ENCODE measurements around the gene E4F1. TPM values are rescaled to one million over a fixed set of nuclear protein-coding genes. Genes with fewer than 3 reads are reported as not detected.

E4F1 gene
- total and polyA plus RNA-seq, 2 of the 13 experiments (the other 11 are each of a cell fraction or from before 2014, with no cell fraction given) = 13.8 to 19.5 TPM

GRCh38 chr16:2236337-2237101 is 13.1 kb downstream of the E4F1 start, which contains the start of gene DNASE1L2:
Gene DNASE1L2, plus strand, starts transcription at chr16:2236444. Its CDS starts 373 bp downstream, at chr16:2236817.
- Histone ChIP-seq H3K27me3 (ENCODE audit: control insufficient read depth in 1 of 2, insufficient read depth in 2 of 2, low read length in 2 of 2) (no peaks in the 10 kb centered on the region), H3K4me2 (ENCODE audit: low read depth, low read length) (peak within 1 kb of the TSS; percentile 53), H3K79me2 (ENCODE audit: insufficient read depth, low read length) (no peaks in the 10 kb centered on the region), H3K36me3 (replicated peaks in 1 of 2; ENCODE audit: control insufficient read depth in 1 of 2, insufficient read depth in 2 of 2, low read length in 2 of 2) (peaks cover 6 to 16% of the 10 kb centered on the region in 2 experiments; a peak in 3 of 5 replicates), H3K9ac (ENCODE audit: insufficient read depth, low read depth, low read length) (no peak within 1 kb of the TSS), H3K9me3 (ENCODE audit: low read length) (no peaks in the 10 kb centered on the region), H3K27ac (ENCODE audit: extremely low read length, insufficient read depth, low read length) (no peak within 1 kb of the TSS), H4K20me1 (ENCODE audit: insufficient read depth, low read length) (0 out of 2 replicates have a peak, but pooled peaks cover 2% of the 10 kb centered on the region), H2AFZ (ENCODE audit: low read length) (no peak within 1 kb of the TSS), H3K4me3 (replicated peaks in 1 of 3; ENCODE audit: insufficient read depth in 1 of 3, low read depth in 2 of 3, low read length in 3 of 3) (peak within 1 kb of the TSS in 2 of 3 experiments; percentile 28 to 55; a peak in 3 of 6 replicates), H3K4me1 (ENCODE audit: insufficient read depth, low read length) (peaks cover 31% of the 10 kb centered on the region)
- intact Hi-C loops (cut with micrococcal nuclease; ENCODE audit: unreplicated experiment) = no loop called here
- ChIA-PET POLR2A (interaction anchor here (1.0 kb wide), 1 partner anchor 10 kb away, joined by 3 read pairs; no protein-coding TSS in a partner anchor), CTCF (ENCODE audit: low intra/inter-chr PET ratio, low total read pairs) (no interaction called here)
- no TSS peak for BruUV-seq (replicated peaks)
- WGBS (ENCODE audit: low lambda C conversion rate) = 65% methylated on average over 16 of the region's 64 CpGs
- ATAC-seq (peak; percentile 18), DNase-seq (ENCODE audit: low spot score) (no peak), FAIRE-seq (no peak)
- in situ Hi-C loops (cut with HindIII; ENCODE audit: extremely low pct_ligation_motif_present, low pct_unique_long_range_greater_than_20kb) = no loop called here
- TF ChIP-seq AGO2 (optimal IDR thresholded peaks at IDR 0.05; ENCODE audit: low read depth, low read length) (peak; percentile 75), POGK (CRISPR knock-in tag; conservative IDR thresholded peaks at IDR 0.05) (0 out of 2 replicates have a peak, but pooled peaks have one; percentile 39), SRY (CRISPR knock-in tag; IDR thresholded peaks at IDR 0.05) (0 out of 2 replicates have a peak, but pooled peaks have one; percentile 35), RBFOX2 (IDR thresholded peaks at IDR 0.05; ENCODE audit: low read depth, low read length) (0 out of 2 replicates have a peak, but pooled peaks have one; percentile 20), POLR2G (IDR thresholded peaks at IDR 0.05; ENCODE audit: low read depth, low read length) (peak; percentile 33; the same call in 1 of the 2 replicates), ARID4A (CRISPR knock-in tag; IDR thresholded peaks at IDR 0.05; ENCODE audit: borderline replicate concordance) (no peak), NCOA1 (CRISPR knock-in tag; IDR thresholded peaks at IDR 0.05) (no peak), ZNF574 (CRISPR knock-in tag; IDR thresholded peaks at IDR 0.05) (0 out of 2 replicates have a peak, but pooled peaks have one; percentile 25), KDM2A (CRISPR knock-in tag; IDR thresholded peaks at IDR 0.05; ENCODE audit: borderline replicate concordance, low read depth) (peak; percentile 27; the same call in 1 of the 2 replicates), ZNF607 (CRISPR knock-in tag; IDR thresholded peaks at IDR 0.05; ENCODE audit: borderline replicate concordance) (no peak), PCBP2 (optimal IDR thresholded peaks at IDR 0.05; ENCODE audit: low read depth, low read length, poor library complexity, severe bottlenecking) (no peak)
